ENCODE measurements around the gene BCLAF3. TPM values are rescaled to one million over a fixed set of nuclear protein-coding genes. Genes with fewer than 3 reads are reported as not detected.
A peak's percentile ranks its signal among the peaks of the same experiment; 100 is the strongest.

The BCLAF3 gene
- total RNA-seq, 1 experiment from 2014 or later = 5.7 TPM

GRCh38 chrX:19972984-19973383 lies 17.9 kb downstream of the BCLAF3 start:
- BruUV-seq (replicated peaks) = no TSS peak
- Histone ChIP-seq H3K36me3 (ENCODE audit: control insufficient read depth, insufficient read depth, low read length) (no peaks in the 10 kb centered on the region), H3K27me3 (replicated peaks; ENCODE audit: control insufficient read depth, insufficient read depth, low read length) (no peaks in the 10 kb centered on the region), H3K9me3 (no peaks in the 10 kb centered on the region), H3K4me1 (no peaks in the 10 kb centered on the region), H3K4me3 (ENCODE audit: low read depth, low read length) (no peak overlapping the region)
- H3K27ac Mint-ChIP-seq (ENCODE audit: unreplicated experiment) = no peak overlapping the region
- H3K36me3 Mint-ChIP-seq (ENCODE audit: insufficient read depth, unreplicated experiment) = peaks cover 6% of the 10 kb centered on the region
- intact Hi-C loops (cut with micrococcal nuclease; ENCODE audit: unreplicated experiment) = no loop called here
- no peaks in the 10 kb centered on the region for H3K9me3 Mint-ChIP-seq (ENCODE audit: unreplicated experiment)
- no peak overlapping the region for H3K4me3 Mint-ChIP-seq (ENCODE audit: unreplicated experiment)
- DNase-seq = no peak
- POLR2A ChIA-PET = no interaction called here
- peaks cover 7% of the 10 kb centered on the region for H3K4me1 Mint-ChIP-seq (ENCODE audit: low read depth, unreplicated experiment)
- TF ChIP-seq CTCF (IDR thresholded peaks at IDR 0.05; ENCODE audit: insufficient read depth in 1 of 2, low read depth in 1 of 2, low read length in 1 of 2, severe bottlenecking in 1 of 2, unreplicated experiment in 1 of 2) = no peak
- CTCF ChIA-PET = no interaction called here
- H3K27me3 Mint-ChIP-seq (ENCODE audit: insufficient read depth, unreplicated experiment) = no peaks in the 10 kb centered on the region

- ChIA-PET POLR2A (no interaction called here), CTCF (no interaction called here)
- peak in 1 of 2 experiments; percentile 38 for DNase-seq
- no peak overlapping the region for H3K4me3 Mint-ChIP-seq (ENCODE audit: unreplicated experiment)
- no peaks in the 10 kb centered on the region for H3K9me3 Mint-ChIP-seq (ENCODE audit: unreplicated experiment)
- peaks cover 4% of the 10 kb centered on the region for H3K36me3 Mint-ChIP-seq (ENCODE audit: insufficient read depth, unreplicated experiment)
- H3K27me3 ChIP-seq (replicated peaks; ENCODE audit: control insufficient read depth, insufficient read depth, low read length) = no peaks in the 10 kb centered on the region
- H3K4me3 ChIP-seq (ENCODE audit: low read depth, low read length) = no peak overlapping the region
- no TSS peak for BruUV-seq (replicated peaks)
- no peaks in the 10 kb centered on the region for H3K27me3 Mint-ChIP-seq (ENCODE audit: insufficient read depth, unreplicated experiment)
- H3K27ac Mint-ChIP-seq (ENCODE audit: unreplicated experiment) = no peak overlapping the region
- no peaks in the 10 kb centered on the region for H3K36me3 ChIP-seq (ENCODE audit: control insufficient read depth, insufficient read depth, low read length)
- H3K9me3 ChIP-seq = no peaks in the 10 kb centered on the region
- no peaks in the 10 kb centered on the region for H3K4me1 ChIP-seq
- intact Hi-C loops (cut with micrococcal nuclease; ENCODE audit: unreplicated experiment) = no loop called here
- peaks cover 10% of the 10 kb centered on the region for H3K4me1 Mint-ChIP-seq (ENCODE audit: low read depth, unreplicated experiment)
- TF ChIP-seq CTCF (IDR thresholded peaks at IDR 0.05; ENCODE audit: insufficient read depth in 1 of 2, low read depth in 1 of 2, low read length in 1 of 2, severe bottlenecking in 1 of 2, unreplicated experiment in 1 of 2) = no peak
Observed at GRCh38 chrX:19968276-19968675, 22.6 kb downstream of the BCLAF3 start.

GRCh38 chrX:19966056-19966455 lies 24.8 kb downstream of the BCLAF3 start:
- H3K4me3 Mint-ChIP-seq (ENCODE audit: unreplicated experiment) = no peak overlapping the region
- BruUV-seq (replicated peaks) = TSS peak; percentile 53
- CTCF ChIA-PET = no interaction called here
- no peak overlapping the region for H3K27ac Mint-ChIP-seq (ENCODE audit: unreplicated experiment)
- no peaks in the 10 kb centered on the region for H3K27me3 Mint-ChIP-seq (ENCODE audit: insufficient read depth, unreplicated experiment)
- H3K9me3 Mint-ChIP-seq (ENCODE audit: unreplicated experiment) = no peaks in the 10 kb centered on the region
- Histone ChIP-seq H3K9me3 (no peaks in the 10 kb centered on the region), H3K27me3 (replicated peaks; ENCODE audit: control insufficient read depth, insufficient read depth, low read length) (no peaks in the 10 kb centered on the region), H3K4me1 (no peaks in the 10 kb centered on the region), H3K4me3 (ENCODE audit: low read depth, low read length) (no peak overlapping the region), H3K36me3 (ENCODE audit: control insufficient read depth, insufficient read depth, low read length) (no peaks in the 10 kb centered on the region)
- DNase-seq = no peak
- POLR2A ChIA-PET = no interaction called here
- H3K36me3 Mint-ChIP-seq (ENCODE audit: insufficient read depth, unreplicated experiment) = peaks cover 4% of the 10 kb centered on the region
- TF ChIP-seq CTCF (IDR thresholded peaks at IDR 0.05; ENCODE audit: insufficient read depth in 1 of 2, low read depth in 1 of 2, low read length in 1 of 2, severe bottlenecking in 1 of 2, unreplicated experiment in 1 of 2) = no peak
- intact Hi-C loops (cut with micrococcal nuclease; ENCODE audit: unreplicated experiment) = no loop called here
- H3K4me1 Mint-ChIP-seq (ENCODE audit: low read depth, unreplicated experiment) = peaks cover 10% of the 10 kb centered on the region

Data from Caco-2 (cell line).